ENCODE data around the gene MAD2L2.

DNA sequence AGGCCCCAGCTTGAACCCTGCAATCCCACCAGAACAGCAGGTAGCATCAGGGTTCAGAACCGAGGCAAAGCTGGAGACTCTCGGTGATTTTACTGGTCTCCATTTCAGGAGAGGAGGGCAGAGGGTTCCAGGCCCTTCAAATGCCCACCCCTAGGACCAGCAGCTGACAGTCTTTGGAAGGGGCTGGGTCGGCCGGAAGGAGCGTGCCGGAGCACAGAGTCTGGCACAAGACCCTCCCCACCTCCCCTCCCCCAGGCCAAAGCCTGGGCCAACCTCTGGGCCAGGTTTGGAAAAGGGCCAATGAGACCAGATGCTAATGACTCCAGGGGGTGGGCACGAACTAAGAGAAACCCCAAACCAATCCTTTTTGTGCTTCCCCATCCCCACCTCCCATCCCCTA, 33.6 kb downstream of the MAD2L2 start:
- no peak for TF ChIP-seq CTCF (IDR thresholded peaks at IDR 0.05; ENCODE audit: insufficient read depth, low read length, poor library complexity, severe bottlenecking)
- no peak for TF ChIP-seq EZH2phosphoT487 (conservative IDR thresholded peaks at IDR 0.05; ENCODE audit: low read length)
